ENCODE data around the gene NKTR.

The NKTR gene

DNA sequence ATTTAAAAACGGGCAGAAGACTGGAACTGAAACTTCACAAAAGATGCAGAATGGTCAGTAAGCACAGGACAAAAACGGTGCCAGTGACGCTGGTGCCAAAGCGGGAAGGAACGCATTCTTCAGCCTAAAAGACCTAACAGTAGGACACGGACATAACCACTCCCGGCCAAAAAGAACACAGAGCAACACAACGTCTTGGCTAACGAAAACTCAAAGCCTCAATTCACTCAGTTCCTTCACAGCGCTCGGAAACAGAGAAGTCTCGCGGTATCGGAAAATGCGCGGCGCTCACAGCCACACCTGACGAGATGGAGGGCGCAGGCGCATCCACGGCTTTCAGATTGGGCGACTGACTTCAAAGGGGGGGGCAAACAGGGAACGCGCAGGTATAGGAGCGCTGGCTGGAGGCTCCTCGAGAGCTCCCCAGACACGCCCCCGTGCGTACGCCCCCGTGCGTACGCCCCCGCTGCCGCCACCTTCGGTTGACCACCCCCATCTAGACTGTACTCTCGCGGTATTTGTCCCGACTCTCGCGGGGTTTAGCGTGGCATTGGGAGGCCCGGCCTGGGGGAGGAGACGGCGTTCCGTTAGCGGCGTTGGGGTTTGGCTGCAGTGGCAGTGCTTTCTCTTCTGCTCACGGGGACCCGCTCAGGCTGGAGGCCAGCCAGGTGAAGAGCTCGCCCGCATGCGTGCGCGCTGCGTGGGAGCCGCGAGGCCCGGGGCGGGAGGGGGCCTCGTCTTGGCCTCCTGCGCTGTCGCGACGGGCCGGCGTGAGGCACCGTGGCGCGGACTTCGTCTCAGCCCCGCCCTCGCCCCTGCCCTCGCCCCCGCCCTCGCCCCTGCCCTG lies at the start of gene NKTR:
TSS of gene NKTR (plus strand) at position 576 of the 847 bp plus-strand sequence. CDS start 321 bp downstream, outside the sequence.
- Histone ChIP-seq H3K4me1 (ENCODE audit: control insufficient read depth, insufficient read depth, low read length) (no peaks in the 10 kb centered on the region), H3K9me3 (ENCODE audit: control insufficient read depth, insufficient read depth, low read depth, low read length) (no peaks in the 10 kb centered on the region), H3K4me3 (ENCODE audit: low read depth, low read length) (peak within 1 kb of the TSS; percentile 93), H3K36me3 (ENCODE audit: control insufficient read depth in 2 of 2, insufficient read depth in 1 of 2, low read length in 2 of 2) (peaks cover 10 to 34% of the 10 kb centered on the region in 2 experiments; a peak in 2 of 3 replicates), H3K27ac (ENCODE audit: extremely low read depth, low read depth, low read length) (peak within 1 kb of the TSS; percentile 75)
- POLR2A ChIA-PET: interaction anchor here (0.6 to 2.7 kb wide), 14 partner anchors 8 to 274 kb away, joined by 3 to 60 read pairs (median 4); partner anchors contain the start of genes SEC22C and SS18L2
- CTCF ChIA-PET: interaction anchor here (1.3 kb wide), 1 partner anchor 10 kb away, joined by 3 read pairs; the partner anchor contains the start of gene SS18L2
- TF ChIP-seq ZNF558 (tag by site-specific recombination; IDR thresholded peaks at IDR 0.05): 0 out of 2 replicates have a peak, but pooled peaks have one; percentile 28
- TF ChIP-seq ZNF394 (tag by site-specific recombination; IDR thresholded peaks at IDR 0.05; ENCODE audit: borderline replicate concordance): no peak
- TF ChIP-seq, protein P1, sequence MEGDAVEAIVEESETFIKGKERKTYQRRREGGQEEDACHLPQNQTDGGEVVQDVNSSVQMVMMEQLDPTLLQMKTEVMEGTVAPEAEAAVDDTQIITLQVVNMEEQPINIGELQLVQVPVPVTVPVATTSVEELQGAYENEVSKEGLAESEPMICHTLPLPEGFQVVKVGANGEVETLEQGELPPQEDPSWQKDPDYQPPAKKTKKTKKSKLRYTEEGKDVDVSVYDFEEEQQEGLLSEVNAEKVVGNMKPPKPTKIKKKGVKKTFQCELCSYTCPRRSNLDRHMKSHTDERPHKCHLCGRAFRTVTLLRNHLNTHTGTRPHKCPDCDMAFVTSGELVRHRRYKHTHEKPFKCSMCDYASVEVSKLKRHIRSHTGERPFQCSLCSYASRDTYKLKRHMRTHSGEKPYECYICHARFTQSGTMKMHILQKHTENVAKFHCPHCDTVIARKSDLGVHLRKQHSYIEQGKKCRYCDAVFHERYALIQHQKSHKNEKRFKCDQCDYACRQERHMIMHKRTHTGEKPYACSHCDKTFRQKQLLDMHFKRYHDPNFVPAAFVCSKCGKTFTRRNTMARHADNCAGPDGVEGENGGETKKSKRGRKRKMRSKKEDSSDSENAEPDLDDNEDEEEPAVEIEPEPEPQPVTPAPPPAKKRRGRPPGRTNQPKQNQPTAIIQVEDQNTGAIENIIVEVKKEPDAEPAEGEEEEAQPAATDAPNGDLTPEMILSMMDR (tag by site-specific recombination; IDR thresholded peaks at IDR 0.05): peak; percentile 59
- peak; percentile 97 for TF ChIP-seq KLF9 (tag by site-specific recombination; IDR thresholded peaks at IDR 0.05; ENCODE audit: low read depth)
- peak; percentile 41; the same call in 1 of the 2 replicates for TF ChIP-seq KLF7 (tag by site-specific recombination; IDR thresholded peaks at IDR 0.05; ENCODE audit: borderline replicate concordance)
- TF ChIP-seq MYNN (tag by site-specific recombination; IDR thresholded peaks at IDR 0.05; ENCODE audit: borderline replicate concordance): 0 out of 2 replicates have a peak, but pooled peaks have one; percentile 22
- TF ChIP-seq ZBTB7A (tag by site-specific recombination; IDR thresholded peaks at IDR 0.05; ENCODE audit: low read depth): 0 out of 2 replicates have a peak, but pooled peaks have one; percentile 69
- peak; percentile 96 for TF ChIP-seq EGR2 (tag by site-specific recombination; IDR thresholded peaks at IDR 0.05; ENCODE audit: low read depth)
- no peak for TF ChIP-seq ZNF596 (tag by site-specific recombination; IDR thresholded peaks at IDR 0.05)
- TF ChIP-seq, protein P2, sequence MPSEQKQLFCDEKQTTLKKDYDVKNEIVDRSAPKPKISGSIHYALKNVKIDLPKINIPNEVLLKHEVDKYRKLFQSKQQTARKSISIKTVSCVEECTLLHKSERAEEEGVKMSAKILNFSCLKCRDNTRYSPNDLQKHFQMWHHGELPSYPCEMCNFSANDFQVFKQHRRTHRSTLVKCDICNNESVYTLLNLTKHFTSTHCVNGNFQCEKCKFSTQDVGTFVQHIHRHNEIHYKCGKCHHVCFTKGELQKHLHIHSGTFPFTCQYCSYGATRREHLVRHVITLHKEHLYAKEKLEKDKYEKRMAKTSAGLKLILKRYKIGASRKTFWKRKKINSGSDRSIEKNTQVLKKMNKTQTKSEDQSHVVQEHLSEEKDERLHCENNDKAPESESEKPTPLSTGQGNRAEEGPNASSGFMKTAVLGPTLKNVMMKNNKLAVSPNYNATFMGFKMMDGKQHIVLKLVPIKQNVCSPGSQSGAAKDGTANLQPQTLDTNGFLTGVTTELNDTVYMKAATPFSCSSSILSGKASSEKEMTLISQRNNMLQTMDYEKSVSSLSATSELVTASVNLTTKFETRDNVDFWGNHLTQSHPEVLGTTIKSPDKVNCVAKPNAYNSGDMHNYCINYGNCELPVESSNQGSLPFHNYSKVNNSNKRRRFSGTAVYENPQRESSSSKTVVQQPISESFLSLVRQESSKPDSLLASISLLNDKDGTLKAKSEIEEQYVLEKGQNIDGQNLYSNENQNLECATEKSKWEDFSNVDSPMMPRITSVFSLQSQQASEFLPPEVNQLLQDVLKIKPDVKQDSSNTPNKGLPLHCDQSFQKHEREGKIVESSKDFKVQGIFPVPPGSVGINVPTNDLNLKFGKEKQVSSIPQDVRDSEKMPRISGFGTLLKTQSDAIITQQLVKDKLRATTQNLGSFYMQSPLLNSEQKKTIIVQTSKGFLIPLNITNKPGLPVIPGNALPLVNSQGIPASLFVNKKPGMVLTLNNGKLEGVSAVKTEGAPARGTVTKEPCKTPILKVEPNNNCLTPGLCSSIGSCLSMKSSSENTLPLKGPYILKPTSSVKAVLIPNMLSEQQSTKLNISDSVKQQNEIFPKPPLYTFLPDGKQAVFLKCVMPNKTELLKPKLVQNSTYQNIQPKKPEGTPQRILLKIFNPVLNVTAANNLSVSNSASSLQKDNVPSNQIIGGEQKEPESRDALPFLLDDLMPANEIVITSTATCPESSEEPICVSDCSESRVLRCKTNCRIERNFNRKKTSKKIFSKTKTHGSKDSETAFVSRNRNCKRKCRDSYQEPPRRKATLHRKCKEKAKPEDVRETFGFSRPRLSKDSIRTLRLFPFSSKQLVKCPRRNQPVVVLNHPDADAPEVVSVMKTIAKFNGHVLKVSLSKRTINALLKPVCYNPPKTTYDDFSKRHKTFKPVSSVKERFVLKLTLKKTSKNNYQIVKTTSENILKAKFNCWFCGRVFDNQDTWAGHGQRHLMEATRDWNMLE (tag by site-specific recombination; conservative IDR thresholded peaks at IDR 0.05; ENCODE audit: low read depth): peak; percentile 23; the same call in 1 of the 2 replicates
- no peak for TF ChIP-seq ZNF132 (tag by site-specific recombination; IDR thresholded peaks at IDR 0.05; ENCODE audit: borderline replicate concordance)
- TF ChIP-seq, protein P3, sequence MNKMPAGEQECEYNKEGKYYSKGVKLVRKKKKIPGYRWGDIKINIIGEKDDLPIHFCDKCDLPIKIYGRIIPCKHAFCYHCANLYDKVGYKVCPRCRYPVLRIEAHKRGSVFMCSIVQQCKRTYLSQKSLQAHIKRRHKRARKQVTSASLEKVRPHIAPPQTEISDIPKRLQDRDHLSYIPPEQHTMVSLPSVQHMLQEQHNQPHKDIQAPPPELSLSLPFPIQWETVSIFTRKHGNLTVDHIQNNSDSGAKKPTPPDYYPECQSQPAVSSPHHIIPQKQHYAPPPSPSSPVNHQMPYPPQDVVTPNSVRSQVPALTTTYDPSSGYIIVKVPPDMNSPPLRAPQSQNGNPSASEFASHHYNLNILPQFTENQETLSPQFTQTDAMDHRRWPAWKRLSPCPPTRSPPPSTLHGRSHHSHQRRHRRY (tag by site-specific recombination; IDR thresholded peaks at IDR 0.05): no peak
- no peak for TF ChIP-seq ZNF555 (tag by site-specific recombination; conservative IDR thresholded peaks at IDR 0.05)
- TF ChIP-seq, protein P4, sequence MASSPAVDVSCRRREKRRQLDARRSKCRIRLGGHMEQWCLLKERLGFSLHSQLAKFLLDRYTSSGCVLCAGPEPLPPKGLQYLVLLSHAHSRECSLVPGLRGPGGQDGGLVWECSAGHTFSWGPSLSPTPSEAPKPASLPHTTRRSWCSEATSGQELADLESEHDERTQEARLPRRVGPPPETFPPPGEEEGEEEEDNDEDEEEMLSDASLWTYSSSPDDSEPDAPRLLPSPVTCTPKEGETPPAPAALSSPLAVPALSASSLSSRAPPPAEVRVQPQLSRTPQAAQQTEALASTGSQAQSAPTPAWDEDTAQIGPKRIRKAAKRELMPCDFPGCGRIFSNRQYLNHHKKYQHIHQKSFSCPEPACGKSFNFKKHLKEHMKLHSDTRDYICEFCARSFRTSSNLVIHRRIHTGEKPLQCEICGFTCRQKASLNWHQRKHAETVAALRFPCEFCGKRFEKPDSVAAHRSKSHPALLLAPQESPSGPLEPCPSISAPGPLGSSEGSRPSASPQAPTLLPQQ (tag by site-specific recombination; IDR thresholded peaks at IDR 0.05): peak; percentile 54; the same call in 1 of the 2 replicates
- 0 out of 2 replicates have a peak, but pooled peaks have one; percentile 20 for TF ChIP-seq ZNF768 (tag by site-specific recombination; IDR thresholded peaks at IDR 0.05)
- TF ChIP-seq, protein P5, sequence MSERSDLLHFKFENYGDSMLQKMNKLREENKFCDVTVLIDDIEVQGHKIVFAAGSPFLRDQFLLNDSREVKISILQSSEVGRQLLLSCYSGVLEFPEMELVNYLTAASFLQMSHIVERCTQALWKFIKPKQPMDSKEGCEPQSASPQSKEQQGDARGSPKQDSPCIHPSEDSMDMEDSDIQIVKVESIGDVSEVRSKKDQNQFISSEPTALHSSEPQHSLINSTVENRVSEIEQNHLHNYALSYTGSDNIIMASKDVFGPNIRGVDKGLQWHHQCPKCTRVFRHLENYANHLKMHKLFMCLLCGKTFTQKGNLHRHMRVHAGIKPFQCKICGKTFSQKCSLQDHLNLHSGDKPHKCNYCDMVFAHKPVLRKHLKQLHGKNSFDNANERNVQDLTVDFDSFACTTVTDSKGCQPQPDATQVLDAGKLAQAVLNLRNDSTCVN (tag by site-specific recombination; optimal IDR thresholded peaks at IDR 0.05): peak; percentile 94
- peak; percentile 69 for TF ChIP-seq KLF8 (tag by site-specific recombination; IDR thresholded peaks at IDR 0.05)
- peak; percentile 88 for TF ChIP-seq SP3 (tag by site-specific recombination; IDR thresholded peaks at IDR 0.05)
- peak; percentile 99 for TF ChIP-seq KLF10 (tag by site-specific recombination; IDR thresholded peaks at IDR 0.05)
- TF ChIP-seq ZXDB (tag by site-specific recombination; IDR thresholded peaks at IDR 0.05): peak; percentile 69; the same call in 1 of the 2 replicates
- 0 out of 2 replicates have a peak, but pooled peaks have one; percentile 23 for TF ChIP-seq OVOL3 (tag by site-specific recombination; IDR thresholded peaks at IDR 0.05)
- TF ChIP-seq ZNF335 (tag by site-specific recombination; conservative IDR thresholded peaks at IDR 0.05): peak; percentile 62; the same call in 1 of the 2 replicates
- no peak for TF ChIP-seq ZNF157 (tag by site-specific recombination; IDR thresholded peaks at IDR 0.05)
- TF ChIP-seq GLIS1 (tag by site-specific recombination; IDR thresholded peaks at IDR 0.05): peak; percentile 67
- TF ChIP-seq SP7 (tag by site-specific recombination; IDR thresholded peaks at IDR 0.05): peak; percentile 38; the same call in 1 of the 2 replicates
- TF ChIP-seq ZFHX2 (tag by site-specific recombination; conservative IDR thresholded peaks at IDR 0.05): peak; percentile 97
